HFF-Myc (cell line): ENCODE measurements around the gene FIGNL2.
A peak's percentile ranks its signal among the peaks of the same experiment; 100 is the strongest.

Experiments used
- DNase-seq: peaks from one replicate; pipeline ENCODE4 v3.0.0-alpha.2; 2011; ENCODE audit warnings: low read depth; ENCODE audit errors: extremely low read depth
- H3K4me3 ChIP-seq: replicated peaks from 2 replicates; pipeline ENCODE4 v1.5.1; 2011; ENCODE audit warnings: low read depth, mild to moderate bottlenecking, control low read depth, low read length
- TF ChIP-seq, protein P1 (sequence below): IDR thresholded peaks from 2 replicates; pipeline ENCODE4 v1.5.1; 2012; ENCODE audit warnings: mild to moderate bottlenecking, low read depth, low read length, control low read depth; ENCODE audit errors: missing control alignments

The FIGNL2 gene

DNA sequence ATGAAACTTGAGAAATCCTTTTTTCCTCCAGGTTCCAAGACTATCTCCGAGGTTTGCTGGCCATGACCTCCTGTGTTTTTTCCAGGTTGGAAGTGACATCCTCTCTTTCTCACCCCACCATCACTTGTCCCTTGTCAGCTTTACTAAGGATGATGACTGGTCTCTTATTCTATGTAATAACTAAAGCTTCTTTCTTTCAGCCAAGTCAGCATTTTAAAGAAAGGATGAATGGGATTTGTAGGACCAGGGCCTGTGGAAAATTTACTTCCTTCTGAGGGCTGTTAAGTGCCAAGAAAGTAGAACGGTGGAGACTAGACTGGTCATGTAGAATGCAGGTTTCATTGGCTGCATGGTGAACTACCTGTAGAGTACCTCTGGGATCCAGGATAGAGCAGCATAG lies 73.6 kb downstream of the FIGNL2 start:
- DNase-seq = no peak
- no peak overlapping the region for H3K4me3 ChIP-seq
- TF ChIP-seq, protein P1, sequence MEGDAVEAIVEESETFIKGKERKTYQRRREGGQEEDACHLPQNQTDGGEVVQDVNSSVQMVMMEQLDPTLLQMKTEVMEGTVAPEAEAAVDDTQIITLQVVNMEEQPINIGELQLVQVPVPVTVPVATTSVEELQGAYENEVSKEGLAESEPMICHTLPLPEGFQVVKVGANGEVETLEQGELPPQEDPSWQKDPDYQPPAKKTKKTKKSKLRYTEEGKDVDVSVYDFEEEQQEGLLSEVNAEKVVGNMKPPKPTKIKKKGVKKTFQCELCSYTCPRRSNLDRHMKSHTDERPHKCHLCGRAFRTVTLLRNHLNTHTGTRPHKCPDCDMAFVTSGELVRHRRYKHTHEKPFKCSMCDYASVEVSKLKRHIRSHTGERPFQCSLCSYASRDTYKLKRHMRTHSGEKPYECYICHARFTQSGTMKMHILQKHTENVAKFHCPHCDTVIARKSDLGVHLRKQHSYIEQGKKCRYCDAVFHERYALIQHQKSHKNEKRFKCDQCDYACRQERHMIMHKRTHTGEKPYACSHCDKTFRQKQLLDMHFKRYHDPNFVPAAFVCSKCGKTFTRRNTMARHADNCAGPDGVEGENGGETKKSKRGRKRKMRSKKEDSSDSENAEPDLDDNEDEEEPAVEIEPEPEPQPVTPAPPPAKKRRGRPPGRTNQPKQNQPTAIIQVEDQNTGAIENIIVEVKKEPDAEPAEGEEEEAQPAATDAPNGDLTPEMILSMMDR = no peak

DNA sequence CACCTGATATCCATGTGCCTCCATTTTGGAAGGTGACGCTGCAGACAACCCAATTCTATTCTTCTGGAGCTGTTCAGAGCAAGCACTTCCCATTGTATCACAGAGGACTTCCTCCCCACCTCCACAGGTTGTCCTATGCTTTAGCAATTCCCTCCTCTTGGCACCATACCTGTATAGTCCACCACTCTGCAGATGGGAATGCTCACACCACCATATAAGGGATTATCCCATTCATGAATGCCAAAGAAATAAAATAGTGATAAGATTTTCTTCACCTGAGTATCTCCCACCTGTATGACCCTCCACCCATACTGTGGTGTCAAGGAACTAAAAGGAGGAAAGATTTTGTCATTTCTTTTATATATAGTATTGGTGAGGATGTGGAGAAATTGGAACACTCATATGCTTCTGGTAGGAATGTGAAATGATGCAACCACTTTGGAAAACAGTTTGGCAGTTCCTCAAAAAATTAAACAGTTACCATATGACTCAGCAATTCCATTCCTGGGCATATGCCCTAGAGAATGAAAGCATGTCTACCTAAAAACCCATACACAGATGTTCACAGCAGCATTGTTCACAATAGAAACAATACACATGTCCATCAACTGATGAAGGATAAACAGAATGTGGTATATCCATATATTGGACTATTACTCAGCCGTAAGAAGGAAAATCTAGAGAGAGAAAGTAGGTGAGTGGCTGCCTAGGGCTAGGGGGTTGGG lies 75.2 kb downstream of the FIGNL2 start:
- DNase-seq = peak; percentile 59
- H3K4me3 ChIP-seq = no peak overlapping the region
- TF ChIP-seq, protein P1 = no peak

DNA sequence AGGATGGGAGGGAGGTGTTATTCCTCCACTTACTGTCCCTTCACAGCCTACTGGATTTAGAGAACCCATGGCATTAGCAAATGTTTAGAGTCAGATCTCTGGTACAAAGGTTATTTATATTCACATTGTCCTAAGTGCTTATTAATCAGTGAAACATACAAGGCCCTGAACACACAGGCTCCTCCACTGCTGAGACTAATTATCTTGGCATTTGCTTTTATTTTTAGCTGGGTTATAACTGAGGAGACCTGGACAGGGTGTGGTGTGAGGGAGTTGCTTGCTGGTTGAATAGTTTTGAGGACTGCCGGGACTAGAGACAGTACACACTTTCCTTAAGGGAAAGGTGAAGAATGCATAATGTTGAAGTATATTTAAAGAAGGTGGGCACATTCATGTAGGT lies 77.5 kb downstream of the FIGNL2 start:
- TF ChIP-seq, protein P1 = no peak
- H3K4me3 ChIP-seq = no peak overlapping the region

More for the DNA sequence above, 77.5 kb downstream of the FIGNL2 start:
- DNase-seq = no peak
